Body of pancreas (tissue), 4 donors: ENCODE results near the gene GNGT2.

Experiments
- POLR2A ChIP-seq, 3 donors: fragments of 450-650 bp; IDR thresholded peaks; one replicate each; pipeline ENCODE4 v1.6.1; 2016; ENCODE audit warnings: antibody characterized with exemption in 3 of 3, mild to moderate bottlenecking in 2 of 3
- TF ChIP-seq, protein P1 (sequence below), 7 experiments: fragments of 450-650 bp in 4 of 7; fragments of 200-600 bp in 3 of 7; sonication (generic) in 3 of 7; IDR thresholded peaks; one replicate each; pipeline ENCODE4 v1.5.1; 2016 to 2019; ENCODE audit warnings: antibody characterized with exemption in 7 of 7

DNA sequence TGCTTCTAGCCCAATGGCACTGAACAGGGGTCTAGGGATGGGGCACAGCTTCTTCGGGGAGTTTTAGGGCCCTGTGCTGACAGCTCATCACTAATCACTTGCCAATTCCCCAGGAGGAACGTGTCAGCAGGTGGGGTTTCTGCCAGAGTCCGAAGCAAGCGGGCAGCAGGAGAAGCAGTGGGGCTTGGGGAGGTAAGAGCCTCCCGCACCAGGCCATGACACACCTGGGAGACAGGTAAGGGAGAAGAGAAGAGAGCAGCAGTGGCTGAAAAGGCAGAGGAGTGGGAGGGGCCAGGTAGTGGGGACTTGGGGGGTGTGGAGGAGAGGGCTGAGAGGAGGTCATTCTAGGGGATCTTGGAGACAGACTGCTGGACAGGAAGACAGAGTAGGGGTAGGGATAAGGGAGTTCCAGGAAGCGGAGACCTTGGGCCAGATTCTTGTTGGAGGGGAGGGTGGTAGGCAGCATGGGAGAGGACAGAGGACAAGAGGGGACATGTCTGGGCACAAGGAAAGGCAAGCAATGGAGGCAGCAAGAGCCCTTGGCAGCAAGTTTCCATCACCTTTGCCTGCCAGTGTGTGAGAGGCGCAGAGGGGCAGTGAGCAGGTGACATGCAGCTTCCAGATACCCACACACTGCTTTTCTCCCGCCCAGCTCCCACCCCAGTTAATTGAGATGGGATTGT is 15.3 kb upstream of the GNGT2 start:
- TF ChIP-seq POLR2A (IDR thresholded peaks at IDR 0.05) = no peak
- TF ChIP-seq, protein P1, sequence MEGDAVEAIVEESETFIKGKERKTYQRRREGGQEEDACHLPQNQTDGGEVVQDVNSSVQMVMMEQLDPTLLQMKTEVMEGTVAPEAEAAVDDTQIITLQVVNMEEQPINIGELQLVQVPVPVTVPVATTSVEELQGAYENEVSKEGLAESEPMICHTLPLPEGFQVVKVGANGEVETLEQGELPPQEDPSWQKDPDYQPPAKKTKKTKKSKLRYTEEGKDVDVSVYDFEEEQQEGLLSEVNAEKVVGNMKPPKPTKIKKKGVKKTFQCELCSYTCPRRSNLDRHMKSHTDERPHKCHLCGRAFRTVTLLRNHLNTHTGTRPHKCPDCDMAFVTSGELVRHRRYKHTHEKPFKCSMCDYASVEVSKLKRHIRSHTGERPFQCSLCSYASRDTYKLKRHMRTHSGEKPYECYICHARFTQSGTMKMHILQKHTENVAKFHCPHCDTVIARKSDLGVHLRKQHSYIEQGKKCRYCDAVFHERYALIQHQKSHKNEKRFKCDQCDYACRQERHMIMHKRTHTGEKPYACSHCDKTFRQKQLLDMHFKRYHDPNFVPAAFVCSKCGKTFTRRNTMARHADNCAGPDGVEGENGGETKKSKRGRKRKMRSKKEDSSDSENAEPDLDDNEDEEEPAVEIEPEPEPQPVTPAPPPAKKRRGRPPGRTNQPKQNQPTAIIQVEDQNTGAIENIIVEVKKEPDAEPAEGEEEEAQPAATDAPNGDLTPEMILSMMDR (IDR thresholded peaks at IDR 0.05) = no peak
